GM19025 (cell line): ENCODE measurements around the gene OR6B1.

Experiments used
- ATAC-seq: cut with Tn5 transposase; IDR thresholded peaks from one replicate; pipeline ENCODE4 v1.9.1; 2021; ENCODE audit warnings: mild to moderate bottlenecking, low read depth, moderate library complexity; ENCODE audit not compliant: unreplicated experiment

Gene OR6B1

DNA sequence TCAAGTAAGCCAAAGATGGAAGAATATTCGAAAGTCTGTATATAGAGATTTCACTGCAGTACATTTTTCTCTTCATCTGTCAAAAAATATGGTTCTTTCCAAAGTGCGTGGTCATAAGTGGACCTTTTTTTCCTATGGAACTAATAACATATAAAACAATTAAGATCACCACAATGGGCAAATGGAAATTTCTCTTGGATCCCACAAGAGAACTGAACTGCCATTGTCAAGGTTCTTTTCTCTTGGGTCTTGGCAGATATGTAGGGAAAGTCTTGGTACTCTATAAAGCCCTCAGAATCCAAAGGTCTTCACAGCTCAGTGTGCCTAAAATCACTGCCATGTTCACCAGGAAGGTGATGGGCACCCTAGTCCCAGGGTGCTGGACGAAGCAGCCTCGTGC is at the start of gene OR6B1:
Gene OR6B1, plus strand, starts transcription at position 301 of the 400 bp plus-strand sequence. CDS start 3,677 bp downstream, outside the sequence.
- no peak for ATAC-seq

DNA sequence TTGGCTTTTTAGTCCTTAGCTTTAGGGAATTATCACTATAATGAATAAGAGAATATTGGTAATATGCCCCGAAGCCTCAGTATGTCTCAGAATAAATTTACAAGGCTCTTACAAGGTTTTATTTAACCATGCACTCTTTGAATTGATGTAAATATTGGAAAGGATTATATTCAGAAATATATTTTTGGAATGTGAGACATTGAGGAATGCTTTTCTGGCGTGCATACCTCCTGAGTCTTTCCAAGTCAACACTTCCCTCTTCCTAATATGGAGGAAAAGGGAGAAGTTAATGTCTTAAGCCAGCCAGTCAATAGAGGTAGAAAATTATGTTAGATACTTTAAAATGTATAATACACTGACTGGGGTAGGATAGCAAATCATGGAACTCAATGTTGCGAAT is 46.7 kb upstream of the OR6B1 start:
- no peak for ATAC-seq

DNA sequence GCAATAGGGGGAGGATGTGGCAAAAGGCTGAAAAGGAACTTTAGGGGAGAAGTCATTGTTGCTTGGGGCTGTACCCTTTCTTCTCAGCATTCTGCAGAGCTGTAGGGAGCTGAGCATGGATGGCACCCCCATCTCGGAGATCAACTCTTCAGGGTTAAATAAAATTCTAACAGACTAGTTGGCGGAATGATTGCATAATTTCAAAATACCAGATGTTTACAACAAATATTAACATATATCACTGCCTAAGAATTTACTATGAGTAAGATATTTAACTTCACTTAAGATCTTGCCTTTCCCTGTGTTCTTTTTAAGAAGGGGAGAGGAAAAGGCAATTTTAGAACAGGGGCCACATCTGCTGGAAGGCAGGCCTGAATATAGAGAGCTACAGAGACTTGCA is 46.0 kb upstream of the OR6B1 start:
- no peak for ATAC-seq

DNA sequence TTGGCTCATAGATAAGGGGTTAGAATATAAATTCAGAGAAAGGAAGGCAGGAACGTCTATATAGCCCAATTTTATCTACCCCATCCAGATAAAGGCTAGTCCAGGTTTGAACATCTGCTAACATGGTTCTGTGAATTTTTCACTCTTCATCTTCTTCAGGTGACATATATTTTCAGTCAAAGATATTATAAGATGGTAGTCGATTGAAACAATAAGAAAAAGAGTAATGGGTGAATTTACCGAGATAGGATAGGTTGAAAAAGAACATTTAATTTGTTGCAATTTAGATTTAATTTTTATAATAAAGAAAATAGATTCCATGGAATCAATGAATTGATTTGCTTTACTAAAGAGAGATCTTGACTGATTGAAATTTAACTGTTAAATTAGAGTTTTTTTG is 45.6 kb upstream of the OR6B1 start, which contains the start of gene OR2F1:
Gene OR2F1, plus strand, starts transcription at position 301 of the 400 bp plus-strand sequence. CDS start 5,127 bp downstream, outside the sequence.
- ATAC-seq = no peak

DNA sequence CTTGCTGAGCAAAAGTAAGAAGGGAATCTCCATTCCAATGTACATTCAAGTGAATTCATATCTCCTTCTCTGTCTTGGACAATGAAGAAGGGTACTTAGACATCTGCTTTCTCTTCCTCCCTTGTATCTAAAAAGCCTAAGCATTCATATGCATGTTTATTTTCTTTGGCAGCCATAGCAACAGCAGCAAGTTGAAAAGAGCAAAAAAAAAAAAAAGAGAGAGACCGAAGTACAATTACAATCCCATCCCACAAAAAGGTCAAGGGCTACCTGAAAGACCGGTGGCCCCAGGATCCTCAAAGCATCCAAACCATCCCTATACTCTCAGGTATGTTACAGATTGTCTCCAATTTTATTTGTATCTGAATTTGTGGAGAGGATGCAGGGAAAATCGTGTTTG is 41.3 kb upstream of the OR6B1 start:
- ATAC-seq = no peak

DNA sequence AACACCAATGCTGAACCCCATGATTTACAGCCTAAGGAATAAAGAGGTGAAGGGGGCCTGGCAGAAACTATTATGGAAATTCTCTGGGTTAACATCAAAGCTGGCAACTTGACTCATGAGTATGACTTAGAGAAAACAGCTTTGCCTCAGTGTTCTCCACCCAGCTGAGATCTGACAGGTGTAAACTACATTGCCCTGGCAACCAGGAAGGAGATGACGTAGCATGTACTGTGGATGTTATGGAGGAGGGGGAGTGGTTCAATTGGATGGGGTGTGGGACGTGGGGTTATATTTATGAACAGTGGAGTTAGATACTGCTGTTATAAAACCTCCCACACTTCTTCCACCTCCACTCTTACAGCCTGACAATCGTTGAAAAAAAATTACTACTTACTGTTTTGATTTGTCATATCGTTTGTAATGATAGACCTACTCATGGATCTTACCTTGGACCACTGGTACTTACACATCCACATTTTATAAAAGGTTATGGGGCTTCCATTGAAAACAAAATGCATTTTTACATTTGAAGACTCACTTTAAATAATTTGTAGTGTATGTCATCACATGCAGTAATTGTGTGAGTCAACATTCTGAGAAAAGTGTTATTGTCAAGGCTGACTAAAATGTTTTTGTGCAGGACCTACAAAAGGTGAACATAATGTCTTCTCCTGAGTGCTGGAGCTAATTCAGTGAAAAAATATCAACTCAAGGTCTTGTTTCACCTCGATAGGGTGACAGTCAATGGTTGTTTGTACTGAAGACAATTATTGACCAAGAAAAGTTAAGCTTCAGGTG is 39.1 kb upstream of the OR6B1 start:
- ATAC-seq = no peak

DNA sequence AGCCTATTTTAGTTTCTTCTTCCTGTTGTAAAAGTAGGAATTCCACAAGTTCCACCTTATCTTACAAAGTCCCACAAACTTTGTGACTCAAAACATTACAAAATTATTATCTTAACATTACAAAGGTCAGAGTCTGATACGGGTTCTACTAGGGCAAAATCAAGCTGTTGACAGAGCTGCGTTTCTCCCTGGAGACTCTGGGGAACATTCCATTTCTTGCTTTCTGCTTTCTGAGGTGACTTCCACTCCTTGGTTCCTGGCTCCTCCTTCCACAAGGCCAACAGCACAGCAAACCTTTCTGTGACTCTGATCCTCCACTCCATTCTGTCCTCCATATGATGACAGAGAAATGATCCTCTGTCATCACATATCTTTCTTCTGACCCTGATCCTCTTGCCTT is 34.8 kb upstream of the OR6B1 start:
- no peak for ATAC-seq

DNA sequence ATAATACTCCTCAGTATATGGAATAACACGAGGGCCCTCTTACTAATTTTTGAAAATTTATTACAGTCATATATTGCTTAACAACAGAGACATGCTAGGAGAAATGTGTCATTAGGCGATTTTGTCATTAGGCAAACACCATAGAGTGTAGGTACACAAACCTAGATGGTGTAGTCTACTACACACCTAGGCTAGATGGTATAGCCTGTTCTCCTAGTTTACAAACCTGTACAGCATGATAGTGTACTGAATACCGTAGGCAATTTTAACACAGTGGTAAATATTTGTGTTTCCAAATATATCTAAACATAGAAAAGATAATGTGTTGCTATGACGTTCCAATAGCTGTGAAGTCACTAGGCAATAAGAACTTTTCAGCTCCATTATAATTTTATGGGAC is 32.7 kb upstream of the OR6B1 start:
- no peak for ATAC-seq

DNA sequence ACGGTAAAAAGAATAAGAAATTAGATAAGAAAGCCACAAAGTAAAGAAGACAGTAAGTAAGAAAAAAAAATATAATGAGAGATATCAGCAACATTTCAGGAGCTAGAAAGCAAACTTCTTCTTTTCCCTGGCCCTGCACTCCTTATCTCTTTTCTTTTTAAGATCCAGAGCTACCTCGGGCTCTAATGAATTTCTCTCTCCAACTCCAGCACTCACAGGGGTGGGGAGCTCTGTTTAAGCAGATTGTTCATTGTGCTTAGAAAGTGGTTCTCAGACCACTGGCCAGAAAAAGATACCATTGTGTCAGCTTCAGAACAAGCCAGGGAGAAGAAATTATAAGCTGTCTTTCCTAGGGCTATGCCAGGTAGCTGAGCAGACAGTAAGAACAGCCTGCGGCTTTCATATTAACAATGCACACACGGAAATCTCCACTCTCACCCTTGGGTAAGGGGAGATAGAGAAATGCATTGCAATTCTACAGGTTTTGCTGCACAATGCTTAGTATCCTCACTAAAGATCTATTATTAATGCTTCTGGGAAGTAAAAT is 26.2 kb upstream of the OR6B1 start:
- no peak for ATAC-seq

DNA sequence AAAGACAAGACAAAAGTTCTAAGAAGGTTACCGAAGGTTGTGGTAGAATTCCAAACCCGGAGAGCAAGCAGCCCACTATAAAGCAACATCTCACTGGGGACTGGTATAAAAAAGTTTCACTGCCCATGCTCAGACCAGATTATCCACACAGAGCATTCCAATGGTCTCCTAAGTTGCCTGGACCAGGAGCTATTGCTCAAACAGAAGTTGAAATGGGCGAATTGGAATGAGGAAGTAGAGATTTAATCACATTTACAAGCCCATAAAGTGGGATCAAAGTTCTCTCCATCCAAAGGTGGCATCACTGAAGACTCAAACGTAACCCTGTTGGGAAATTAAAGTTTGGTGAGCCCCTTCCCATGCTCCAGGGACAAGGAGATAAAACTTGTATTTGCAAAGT is 25.7 kb upstream of the OR6B1 start:
- no peak for ATAC-seq

DNA sequence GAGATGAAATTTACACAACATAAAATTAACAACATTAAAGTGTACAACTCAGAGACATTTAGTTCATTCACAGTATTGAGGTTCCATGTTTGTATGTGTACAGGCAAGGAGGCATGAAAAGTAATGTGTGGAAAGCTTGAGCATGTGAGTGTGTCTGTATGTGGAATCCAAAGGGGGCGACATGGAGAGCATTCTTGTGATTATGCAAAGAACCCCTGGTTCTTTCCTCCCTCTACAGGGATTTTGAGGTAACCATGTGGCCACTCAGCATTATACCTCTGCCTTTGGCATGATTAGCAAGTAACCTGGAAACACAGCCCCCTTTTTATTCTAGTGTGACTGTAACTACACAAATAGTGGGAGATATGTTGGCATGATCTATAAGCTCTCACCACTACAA is 24.5 kb upstream of the OR6B1 start:
- ATAC-seq = no peak

DNA sequence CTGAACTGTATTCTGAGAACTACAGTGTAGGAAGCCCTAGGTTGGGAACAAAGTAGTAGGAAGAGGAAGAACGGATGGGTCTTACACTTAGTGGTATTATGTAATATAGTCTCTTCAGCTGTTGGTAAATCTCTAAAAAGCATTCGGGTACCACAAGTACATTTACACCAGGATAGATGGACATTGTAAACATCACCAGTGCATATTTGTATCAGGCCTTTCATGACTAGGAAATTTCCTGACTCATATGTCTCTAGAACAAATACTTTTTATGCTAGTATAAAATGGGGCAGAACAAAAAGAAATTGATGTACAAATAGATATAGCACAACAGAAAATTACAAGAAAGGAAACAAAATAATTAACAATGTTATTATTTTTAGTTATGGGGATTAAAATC is 21.5 kb upstream of the OR6B1 start:
- no peak for ATAC-seq

DNA sequence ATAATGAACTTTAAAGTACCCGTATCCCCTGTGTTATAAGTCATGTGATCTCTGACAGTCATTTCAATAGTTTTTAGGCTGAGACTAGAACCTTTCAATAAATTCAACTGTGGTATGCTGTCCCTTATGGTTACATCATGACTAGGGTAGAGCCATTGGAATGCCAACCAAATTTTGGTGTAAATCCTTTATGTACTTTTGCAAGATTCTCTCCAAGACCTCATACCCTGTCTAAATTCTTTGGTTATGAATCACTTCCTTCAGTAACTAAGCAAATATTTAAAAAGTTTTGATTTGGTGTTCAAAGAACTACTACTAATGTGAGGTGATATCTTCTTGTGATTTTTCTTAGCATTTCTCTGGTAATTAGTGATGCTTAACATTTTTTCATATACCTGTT is 20.8 kb upstream of the OR6B1 start:
- no peak for ATAC-seq

DNA sequence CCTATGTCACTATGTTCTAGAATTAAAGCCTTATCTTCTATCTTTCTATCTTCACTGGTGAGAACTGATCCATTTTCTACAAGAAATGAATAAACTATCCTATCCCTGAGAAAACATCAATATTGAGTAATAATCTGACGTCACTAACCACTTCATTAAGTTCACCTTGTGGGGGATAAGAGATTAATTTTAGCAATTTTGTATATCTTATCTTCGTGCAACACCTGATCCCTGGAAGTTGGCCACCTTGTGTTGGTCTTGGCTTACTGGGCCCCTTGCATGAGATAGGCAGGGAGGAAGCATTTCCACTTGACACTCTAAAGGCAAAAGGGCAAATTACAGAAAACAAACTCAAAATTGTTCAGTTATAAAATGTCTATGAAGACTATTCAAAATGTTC is 20.1 kb upstream of the OR6B1 start:
- ATAC-seq = no peak

DNA sequence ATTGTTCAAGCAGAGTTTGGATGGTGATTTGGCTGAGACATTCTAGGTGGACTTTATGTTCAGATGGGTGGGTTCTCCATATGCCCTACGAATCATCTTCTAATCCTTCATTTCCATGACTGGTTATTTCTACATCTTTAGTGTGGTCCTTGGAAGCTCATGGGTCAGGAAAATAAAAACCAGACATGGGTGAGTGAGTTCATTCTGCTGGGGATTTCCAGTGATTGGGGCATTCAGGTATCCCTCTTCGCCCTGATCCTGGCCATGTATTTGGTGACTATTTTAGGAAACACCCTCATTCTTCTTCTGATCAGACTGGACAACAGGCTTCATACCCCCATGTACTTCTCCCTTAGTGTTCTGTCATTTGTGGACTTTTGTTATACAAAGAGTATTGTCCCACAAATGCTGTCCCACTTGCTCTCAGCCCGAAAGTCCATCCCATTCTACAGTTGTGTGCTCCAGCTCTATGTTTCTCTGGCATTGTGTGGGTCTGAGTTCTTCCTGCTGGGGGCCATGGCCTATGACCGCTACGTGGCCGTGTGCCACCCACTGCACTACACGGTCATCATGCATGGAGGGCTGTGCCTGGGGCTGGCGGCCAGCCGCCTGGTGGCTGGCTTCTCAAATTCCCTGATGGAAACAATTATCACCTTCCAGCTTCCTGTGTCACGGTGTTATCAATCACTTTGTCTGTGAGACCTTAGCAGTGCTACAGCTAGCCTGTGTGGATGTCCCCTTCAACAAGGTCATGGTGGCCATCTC is 19.2 kb upstream of the OR6B1 start:
- ATAC-seq = no peak

DNA sequence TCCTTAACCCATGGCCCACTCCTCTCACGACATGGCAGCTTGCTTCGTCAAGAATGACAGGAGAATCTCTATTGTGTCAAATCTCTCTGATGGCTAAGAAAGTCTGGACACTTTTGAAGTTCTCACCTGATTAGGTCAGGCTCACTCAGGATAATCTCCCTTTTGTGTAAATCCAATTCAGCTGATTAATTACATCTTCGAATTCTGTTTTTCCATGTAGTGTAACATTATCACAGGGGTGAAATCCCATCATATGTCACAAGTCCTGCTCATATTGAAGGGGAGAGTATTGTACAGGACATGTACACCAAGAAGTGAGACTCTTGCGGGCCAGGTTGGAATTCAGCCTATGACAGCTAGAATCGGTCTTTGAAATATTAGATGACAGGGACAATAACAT is 16.2 kb upstream of the OR6B1 start:
- ATAC-seq = no peak

DNA sequence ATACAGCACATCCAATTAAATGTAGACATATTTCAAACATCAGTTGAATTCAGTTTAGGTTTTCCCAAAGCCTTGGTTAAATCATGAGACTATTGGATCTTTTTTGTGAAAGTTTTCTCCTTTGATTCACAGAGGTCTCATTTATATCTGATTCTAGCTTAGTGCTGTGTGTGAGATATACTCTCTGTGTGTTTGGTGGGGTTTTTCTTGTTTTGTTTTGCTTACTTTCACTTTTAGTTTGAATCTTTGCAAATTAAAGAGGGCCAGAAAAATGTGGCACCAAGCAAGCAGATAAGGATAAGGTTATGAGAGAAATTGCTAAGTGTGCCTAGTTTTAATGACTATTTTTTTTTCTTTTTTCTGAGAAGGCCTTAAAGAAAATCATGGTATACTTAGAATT is 12.6 kb upstream of the OR6B1 start:
- no peak for ATAC-seq

DNA sequence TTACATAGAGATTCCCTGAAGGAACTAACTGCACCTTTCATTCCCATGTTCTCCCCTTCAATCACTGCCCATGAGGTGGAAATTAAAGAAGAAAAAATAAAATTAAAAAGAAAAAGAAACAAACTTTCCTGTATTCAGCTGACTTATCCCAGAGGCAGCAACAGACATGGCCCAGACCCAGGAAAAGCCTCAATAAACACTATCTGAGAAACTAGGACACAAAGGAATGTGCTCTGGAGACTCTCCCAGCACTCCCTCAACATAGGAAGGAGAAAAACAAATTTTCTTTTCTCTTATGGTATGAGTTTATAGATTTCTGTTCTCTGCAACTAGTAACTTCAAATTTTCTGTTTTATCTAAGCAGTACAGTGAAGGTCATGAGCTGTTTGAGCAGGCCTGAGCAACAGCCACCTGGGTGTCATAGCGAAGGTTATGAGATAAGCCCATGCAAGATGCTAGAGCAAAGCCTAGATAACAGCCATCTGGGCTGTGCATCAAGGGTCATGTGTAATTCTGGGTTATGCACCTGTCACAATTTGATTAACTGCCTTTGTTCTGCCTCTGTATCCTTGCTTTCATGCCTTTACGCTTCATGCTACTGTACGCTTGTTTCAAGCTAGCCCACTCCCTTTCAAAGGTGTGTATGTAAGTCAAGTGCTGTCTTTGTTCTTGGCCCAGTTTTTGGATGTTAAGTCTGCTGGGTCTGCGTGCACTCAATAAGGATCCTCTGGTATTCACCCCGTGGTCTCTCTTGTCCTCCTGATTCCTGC is 11.0 kb upstream of the OR6B1 start:
- ATAC-seq = no peak

DNA sequence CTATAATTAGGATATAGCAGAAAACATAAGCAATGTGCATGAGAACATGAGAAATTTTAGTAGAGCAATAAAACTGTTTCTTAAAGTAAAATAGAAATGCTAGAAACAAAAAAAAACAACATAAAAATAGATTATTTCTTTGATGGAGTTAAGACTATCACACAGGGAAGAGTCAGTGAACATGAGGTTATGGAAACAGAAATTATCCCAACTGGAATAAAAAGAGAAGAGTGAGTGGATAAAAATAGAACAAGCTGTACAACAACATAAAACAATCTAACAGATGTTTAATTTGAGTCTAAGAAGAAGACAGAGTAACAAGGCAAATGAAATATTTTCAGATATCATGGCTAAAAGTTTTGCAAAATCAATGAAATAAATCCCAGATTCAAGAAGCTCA is 7.5 kb upstream of the OR6B1 start:
- ATAC-seq = no peak

DNA sequence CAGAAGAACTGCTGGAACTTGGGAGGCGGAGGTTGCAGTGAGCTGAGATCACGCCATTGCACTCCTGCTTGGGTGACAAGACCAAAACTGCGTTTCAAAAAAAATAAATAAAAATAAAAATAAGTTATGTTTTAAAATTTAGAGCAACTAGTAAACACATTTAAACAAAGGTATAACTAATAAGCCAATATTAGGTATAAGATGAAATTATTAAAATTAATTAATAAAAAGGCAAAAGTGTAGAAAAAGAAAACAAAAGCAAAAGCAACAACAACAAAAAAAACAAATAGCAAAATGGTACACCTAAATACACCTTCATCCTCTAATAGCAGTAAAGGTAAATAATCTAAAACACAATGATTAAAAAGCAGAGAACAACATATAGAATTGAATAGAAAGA is 6.2 kb upstream of the OR6B1 start:
- ATAC-seq = no peak

DNA sequence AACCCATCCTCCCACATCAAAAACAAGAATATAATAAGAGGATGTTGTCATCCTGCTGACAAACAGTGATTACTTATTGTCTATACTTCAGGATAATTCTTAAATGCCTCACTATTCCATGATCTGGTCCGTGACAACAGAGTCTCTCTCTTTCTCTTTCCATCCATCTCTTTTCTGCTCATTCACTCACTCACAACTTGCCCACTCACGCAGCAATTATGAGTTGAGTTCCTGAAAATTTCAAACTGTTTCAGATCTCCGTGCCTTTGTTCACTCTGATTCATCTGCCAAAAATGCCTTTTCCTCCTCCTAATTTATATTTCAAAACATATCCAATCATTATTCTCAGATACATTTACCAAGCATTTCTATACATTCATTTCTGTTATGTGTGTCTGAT is 1.4 kb downstream of the OR6B1 start:
- ATAC-seq = no peak
